MM.1S (cell line): ENCODE data around the gene IMMP2L.

Source experiments
- EZH2 ChIP-seq: fragments of 300-600 bp; sonication (generic); optimal IDR thresholded peaks from 2 replicates; pipeline ENCODE3; 2017; ENCODE audit warnings: low read depth, mild to moderate bottlenecking, antibody characterized with exemption, low read length, mixed read lengths
- EZH2phosphoT487 ChIP-seq: fragments of 300-600 bp; sonication (generic); IDR thresholded peaks from 2 replicates; pipeline ENCODE4 v1.6.1; 2018; ENCODE audit warnings: antibody characterized with exemption, low read length
- TF ChIP-seq, protein P1 (sequence below): fragments of 300-600 bp; sonication (generic); IDR thresholded peaks from 2 replicates; pipeline ENCODE4 v1.5.1; 2016; ENCODE audit warnings: antibody characterized with exemption, low read length, mixed read lengths

DNA sequence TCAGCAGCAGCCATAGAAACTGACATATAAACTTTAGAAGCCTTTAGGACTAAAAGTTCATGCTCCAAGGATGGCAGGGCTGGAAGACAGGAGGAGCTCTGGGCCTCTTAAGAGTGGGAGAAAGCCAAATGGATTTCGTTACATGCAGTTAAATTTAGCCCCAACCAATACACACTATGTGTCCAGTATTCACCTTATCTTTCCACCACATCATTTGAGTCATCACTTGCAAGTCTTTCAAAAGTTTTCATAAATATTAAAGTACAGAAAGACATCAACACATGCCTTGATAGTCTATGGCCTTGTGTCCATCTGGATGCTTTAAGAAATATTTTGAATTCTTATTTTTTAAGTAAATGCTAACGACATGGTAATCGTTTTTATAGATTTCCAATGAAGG, 863.7 kb downstream of the IMMP2L start:
- TF ChIP-seq, protein P1, sequence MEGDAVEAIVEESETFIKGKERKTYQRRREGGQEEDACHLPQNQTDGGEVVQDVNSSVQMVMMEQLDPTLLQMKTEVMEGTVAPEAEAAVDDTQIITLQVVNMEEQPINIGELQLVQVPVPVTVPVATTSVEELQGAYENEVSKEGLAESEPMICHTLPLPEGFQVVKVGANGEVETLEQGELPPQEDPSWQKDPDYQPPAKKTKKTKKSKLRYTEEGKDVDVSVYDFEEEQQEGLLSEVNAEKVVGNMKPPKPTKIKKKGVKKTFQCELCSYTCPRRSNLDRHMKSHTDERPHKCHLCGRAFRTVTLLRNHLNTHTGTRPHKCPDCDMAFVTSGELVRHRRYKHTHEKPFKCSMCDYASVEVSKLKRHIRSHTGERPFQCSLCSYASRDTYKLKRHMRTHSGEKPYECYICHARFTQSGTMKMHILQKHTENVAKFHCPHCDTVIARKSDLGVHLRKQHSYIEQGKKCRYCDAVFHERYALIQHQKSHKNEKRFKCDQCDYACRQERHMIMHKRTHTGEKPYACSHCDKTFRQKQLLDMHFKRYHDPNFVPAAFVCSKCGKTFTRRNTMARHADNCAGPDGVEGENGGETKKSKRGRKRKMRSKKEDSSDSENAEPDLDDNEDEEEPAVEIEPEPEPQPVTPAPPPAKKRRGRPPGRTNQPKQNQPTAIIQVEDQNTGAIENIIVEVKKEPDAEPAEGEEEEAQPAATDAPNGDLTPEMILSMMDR, result no peak
- TF ChIP-seq EZH2, result no peak
- TF ChIP-seq EZH2phosphoT487, result no peak
